Measurements from ENCODE around the gene RANBP10.
A peak's percentile ranks its signal among the peaks of the same experiment; 100 is the strongest.
"Not testable (repeated sequence)": the region's sequence is repeated elsewhere in the genome, so short reads cannot be mapped to it uniquely, and the experiment has no call there.

The RANBP10 gene

DNA sequence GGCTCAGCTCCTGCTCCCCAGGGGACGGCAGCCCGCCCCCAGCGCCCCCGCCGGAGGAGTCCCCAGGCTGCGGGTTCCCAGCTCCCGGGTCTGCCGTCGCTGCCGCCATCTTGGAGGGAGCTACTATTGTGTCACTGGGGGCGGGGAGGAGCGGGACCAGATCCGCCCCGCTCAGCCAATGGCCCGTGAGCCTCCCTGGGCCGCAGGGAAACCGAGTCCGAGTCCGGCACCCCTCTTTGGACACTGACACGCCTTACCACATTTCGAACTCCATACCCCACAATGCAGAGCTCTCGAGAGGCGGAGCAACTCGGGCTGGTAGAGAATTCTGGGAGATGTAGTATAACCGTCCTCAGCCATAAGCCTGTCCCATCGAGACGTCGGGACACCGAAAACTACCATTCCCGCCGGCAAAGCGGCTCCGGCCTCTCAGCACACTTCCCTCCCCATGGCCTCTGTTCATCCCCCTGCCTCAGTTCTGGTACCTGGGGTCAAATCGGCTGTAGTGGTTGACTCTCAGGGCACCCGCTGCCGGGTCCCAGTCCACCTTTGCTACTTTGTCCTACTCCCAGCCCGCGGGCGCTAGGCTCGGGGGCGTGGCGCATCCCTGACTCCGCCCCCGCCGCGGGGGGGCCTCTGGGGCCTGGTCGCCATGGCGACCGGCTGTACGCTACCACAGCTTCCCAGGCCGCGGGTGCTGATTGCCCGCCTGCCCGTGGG is at the start of gene RANBP10, which contains the start of gene TSNAXIP1:
Gene RANBP10 (minus strand): TSS at position 133 of the 720 bp plus-strand sequence. CDS start 24 bp downstream, at position 109.
Gene TSNAXIP1 (plus strand): TSS at position 462 of the 720 bp plus-strand sequence. CDS start 261 bp downstream, outside the sequence.
- peak; percentile 100 for DNase-seq

DNA sequence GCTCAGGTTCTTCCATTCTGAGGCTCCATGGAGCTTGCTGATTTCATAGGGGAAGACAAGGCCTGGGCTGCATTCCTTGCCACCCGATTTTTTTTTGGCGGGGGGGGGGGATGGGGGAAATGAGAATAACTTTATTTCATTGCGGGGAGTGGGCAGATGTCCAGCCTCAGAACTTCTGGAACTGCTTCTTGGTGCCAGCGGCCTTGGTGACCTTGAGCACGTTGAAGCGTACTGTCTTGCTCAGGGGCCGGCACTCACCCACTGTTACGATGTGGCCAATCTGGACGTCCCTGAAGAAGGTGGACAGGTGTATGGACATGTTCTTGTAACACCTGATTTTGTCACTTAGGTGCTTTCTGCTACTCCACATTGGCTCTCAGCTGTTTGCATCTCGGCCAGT is 49.4 kb upstream of the RANBP10 start:
- no peak for DNase-seq

DNA sequence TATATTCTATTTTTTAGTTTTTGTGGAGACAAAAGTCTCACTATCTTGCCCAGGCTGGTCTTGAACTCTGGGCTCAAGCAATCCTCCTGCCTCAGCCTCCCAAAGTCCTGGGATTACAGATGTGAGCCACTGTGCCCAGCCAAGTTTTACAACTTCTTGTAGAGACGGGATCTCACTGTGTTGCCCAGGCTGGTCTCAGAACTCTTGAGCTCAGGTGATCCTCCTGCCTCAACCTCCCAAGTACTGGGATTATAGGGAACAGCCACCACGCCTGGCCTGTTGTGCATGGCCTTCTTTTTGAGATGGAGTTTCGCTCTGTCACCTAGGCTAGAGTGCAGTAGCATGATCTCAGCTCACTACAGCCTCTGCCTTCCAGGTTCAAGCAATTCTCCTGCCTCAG is 47.3 kb upstream of the RANBP10 start:
- no peak for DNase-seq

DNA sequence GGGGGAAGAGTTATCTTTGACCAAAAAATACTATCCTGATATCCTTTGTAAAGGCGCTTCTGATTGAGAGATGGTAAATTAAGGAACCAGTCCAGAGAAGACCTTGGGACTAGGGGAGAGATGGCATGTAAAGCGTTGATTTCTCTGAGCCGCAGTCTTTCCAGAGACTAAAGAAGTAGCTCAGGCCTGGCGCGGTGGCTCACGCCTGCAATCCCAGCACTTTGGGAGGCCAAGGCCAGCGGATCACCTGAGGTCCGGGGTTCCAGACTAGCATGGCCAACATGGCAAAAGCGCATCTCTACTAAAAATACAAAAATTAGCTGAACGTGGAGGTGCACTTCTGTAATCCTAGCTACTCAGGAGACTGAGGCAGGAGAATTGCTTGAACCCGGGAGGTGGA is 41.8 kb upstream of the RANBP10 start:
- no peak for DNase-seq

DNA sequence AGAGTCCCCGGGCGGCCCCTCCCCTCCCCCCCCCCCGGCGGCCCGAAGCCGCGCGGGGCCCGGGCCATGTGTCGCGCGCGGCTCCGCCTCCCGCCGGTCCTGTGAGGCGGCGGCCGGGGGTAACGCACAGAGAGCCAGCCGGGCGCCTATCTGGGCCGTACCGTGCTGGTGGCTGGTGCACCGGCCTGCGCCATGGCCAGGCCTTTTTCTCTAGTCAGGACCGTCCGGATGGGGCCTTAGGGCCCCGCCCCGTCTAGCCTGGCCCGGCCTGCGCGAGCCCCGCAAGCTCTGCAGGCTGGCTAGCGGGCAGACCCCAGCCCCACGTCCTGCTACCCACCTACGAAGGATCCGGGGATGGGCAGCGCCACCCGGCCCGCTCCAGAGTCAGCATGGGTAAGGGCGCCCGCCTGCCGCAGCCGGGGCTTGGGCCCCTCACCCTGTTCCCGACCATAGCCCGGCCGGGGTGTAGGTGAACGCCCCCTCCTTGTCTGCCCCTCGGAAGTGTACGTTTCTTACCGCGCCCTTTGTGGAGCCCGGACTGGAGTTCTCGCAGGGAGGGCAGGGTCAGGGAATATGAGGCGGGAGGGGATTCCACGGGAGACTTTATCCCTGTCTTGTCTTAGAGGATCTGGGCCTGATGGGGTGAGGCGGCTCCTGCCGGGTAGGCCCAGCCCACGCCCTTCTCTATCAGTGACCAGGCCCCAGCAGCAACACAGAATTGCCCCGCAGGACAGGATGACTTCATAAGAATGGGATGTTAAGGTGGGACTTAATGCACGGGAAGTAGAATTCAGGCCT is 40.9 kb upstream of the RANBP10 start, which contains the start of gene CENPT:
Gene CENPT (minus strand): TSS at position 630 of the 798 bp plus-strand sequence. CDS start 13,834 bp downstream, outside the sequence.
- DNase-seq = no peak

DNA sequence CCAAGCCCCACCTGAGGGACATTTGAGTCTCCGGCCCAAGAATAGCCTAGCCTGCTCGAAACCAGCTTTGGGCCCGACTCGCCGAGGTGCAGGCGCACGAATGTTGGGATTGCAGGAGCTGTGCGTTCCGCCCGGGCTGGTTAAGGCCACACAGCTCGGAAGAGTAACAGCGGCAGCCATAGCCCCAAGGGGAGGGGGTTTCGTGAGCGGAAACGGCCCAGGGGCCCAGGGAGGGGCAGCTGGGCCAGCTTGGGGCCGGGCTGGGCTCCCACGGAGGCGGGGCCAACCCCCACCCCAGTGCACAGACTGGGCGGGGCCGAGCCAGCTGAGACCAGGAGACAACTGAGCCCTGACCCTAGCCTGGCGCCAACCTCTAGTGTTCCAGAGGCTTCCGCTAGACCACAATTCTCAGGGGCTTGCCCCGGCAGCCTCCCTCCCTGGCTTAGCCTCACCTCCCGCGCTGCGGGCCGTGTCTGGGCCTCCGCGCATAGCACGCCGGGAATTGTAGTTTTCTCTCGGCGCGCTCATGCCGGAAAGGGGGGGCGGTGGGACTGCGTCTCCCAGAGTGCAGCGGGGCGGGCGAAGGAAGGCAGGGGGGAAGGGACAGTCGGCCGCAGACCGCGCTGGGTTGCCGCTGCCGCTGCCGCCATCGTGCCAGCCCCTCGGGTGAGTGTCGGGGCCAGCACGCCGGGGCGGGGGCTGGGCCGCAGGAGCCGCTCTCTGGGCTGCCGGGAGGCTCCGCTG is 40.1 kb upstream of the RANBP10 start, which contains the start of gene NUTF2:
Gene NUTF2 (plus strand): TSS at position 614 of the 744 bp plus-strand sequence. CDS start 18,198 bp downstream, outside the sequence.
- peak; percentile 96 for DNase-seq

DNA sequence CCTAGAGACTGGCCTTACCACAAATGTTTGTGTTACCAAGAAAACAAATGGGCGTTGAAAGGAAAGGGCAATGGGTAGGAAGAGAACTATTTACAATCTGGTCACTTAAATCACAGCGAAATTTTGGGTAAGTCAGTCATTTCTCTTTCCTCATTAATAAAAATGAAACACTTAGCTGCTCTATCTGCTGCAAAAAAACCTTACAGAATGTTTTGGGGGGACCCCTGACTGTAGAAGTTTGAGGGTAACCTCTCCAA is 39.6 kb upstream of the RANBP10 start:
- no peak for DNase-seq

DNA sequence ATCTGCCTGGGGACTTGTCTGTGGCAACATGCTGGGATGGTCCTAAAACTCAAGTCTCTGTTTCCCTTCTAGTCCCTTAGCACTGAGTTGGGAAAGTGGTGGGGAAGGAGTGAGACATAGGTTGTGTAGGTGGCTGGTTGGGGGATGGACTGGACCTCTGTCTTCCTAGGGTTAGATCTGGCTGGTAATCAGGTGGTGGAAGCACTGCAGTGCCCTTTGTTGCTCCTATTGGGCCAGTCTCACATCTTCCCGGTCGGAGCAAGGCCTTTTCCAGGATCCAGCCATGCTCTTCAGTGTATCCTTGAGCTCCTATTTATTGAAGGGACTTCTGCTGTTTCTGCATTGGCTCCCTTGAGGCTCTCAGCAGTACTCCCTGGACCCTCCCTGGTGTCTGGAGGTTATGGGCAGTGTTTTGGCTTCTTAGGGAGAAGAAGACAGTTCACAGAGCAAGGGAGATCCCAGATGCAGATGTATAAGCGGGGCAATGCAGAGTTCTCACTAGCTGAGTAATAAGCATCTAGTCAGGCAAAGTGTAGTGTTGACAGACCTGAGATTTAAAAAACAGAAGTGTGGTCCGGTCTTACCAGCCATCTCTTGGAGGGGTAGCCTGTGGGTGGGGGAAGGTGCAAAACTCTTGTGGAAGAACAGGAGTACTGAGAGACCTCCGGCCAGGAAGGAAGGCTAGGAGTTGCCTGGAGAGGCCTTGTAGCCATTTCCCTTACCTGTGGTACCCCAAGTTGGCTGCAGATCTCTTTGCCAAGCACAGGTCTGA is 39.1 kb upstream of the RANBP10 start:
- peak; percentile 6 for DNase-seq

DNA sequence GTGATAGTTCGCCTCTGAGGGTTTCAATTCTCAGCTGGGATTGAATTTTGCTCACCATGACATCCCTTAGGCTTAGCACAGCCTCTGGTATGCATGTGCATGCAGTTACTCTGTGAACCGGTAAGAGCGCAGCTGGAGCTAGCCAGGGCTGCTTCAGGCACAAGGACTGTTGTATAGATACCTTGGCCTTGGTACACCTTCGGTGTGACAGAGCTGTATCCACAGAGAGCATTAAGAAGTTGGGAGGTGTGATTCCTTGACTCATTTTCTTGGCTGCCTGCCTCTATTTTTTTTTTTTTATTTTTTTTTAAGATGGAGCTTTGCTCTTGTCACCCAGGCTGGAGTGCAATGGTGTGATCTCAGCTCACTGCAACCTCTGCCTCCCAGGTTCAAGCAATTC is 38.1 kb upstream of the RANBP10 start:
- DNase-seq = no peak

DNA sequence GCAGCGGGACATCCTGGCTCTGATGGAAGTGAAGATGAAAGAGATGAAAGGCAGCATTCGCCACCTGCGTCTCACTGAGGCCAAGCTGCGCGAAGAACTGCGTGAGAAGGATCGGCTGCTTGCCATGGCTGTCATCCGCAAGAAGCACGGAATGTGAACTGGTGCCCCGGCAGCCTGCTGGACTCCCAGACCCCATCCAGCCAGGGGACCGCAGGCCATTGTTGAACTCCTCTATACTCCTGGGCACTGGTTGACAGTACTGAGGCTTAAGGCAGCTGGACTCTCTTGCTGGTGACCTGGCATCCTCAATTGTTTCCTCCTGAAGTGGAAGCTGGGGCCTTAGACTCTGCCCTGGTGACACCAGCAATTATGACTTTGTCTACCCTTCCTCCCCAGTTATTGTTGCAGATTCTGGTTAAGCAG is 37.0 kb upstream of the RANBP10 start:
- no peak for DNase-seq

DNA sequence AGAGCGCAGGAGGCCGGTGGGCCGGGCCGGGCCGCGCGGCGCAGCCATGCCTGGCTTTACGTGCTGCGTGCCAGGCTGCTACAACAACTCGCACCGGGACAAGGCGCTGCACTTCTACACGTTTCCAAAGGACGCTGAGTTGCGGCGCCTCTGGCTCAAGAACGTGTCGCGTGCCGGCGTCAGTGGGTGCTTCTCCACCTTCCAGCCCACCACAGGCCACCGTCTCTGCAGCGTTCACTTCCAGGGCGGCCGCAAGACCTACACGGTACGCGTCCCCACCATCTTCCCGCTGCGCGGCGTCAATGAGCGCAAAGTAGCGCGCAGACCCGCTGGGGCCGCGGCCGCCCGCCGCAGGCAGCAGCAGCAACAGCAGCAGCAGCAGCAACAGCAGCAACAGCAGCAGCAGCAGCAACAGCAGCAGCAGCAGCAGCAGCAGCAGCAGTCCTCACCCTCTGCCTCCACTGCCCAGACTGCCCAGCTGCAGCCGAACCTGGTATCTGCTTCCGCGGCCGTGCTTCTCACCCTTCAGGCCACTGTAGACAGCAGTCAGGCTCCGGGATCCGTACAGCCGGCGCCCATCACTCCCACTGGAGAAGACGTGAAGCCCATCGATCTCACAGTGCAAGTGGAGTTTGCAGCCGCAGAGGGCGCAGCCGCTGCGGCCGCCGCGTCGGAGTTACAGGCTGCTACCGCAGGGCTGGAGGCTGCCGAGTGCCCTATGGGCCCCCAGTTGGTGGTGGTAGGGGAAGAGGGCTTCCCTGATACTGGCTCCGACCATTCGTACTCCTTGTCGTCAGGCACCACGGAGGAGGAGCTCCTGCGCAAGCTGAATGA is 36.4 kb upstream of the RANBP10 start:
- peak; percentile 58 for DNase-seq

DNA sequence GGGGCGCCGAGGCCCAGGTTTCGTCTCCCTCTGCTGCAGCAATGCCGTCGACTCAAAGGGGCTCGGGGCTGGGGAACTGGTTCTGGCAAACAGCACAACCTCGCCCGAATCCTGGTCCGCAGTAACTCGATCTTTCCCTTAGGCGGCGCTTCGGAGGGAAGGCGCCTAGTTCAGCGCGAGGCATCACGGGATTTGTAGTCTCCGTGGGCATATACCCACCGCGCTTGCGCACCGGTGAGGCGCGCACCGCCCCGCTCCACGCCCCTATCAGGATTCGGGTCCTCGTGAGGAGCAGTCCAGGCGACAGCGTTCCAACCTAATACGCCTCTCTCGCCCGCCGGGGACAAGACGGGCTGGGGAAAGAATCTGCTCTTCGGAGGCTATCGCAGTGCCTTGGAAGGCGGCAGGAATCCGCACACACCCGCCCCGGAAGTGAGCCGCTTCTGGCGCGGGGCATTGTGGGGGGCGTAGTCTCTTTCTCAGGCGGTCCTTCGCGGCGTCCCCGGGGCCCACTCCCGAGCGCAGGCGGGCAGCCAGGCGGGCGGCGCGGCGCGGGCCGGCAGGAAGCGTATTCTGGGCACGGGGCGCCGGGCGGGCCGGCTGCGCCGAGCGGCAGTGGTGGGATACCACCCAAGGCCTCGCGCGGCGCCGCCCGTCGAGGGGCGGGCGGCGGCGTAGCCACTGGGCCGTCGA is 35.6 kb upstream of the RANBP10 start, which contains the start of gene THAP11:
Gene THAP11 (plus strand): TSS at position 505 of the 693 bp plus-strand sequence. CDS start 235 bp downstream, outside the sequence.
- peak; percentile 98 for DNase-seq

DNA sequence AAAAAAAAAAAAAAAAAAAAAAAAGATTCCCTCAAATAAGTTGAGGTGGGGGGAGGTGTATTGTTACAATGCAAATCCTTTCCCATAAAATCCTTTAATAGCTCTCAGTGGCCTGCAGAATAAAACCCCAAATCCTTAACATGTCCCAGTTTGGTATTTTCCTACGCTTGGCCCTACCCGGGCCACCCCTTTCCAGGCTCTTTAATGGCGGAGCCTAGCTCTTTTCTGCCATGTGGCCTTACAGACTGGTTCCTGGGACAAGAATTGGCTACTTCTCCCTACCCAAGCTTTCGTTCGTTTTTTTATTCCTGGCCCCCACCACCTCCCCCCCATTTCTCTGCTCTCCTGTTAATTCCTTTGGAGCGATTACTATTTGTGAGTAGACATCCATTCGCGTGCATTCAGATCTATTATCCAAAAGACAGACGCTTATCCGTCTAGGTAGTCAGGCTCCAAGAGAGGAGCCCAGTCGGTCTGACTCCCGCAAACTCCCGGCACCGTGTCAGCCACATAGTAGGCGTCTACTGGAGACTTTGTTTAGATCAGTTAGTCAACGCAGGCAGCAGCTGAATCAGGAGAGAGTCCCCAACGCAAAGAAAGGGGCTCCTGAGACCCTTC is 34.9 kb upstream of the RANBP10 start:
- no peak for DNase-seq

DNA sequence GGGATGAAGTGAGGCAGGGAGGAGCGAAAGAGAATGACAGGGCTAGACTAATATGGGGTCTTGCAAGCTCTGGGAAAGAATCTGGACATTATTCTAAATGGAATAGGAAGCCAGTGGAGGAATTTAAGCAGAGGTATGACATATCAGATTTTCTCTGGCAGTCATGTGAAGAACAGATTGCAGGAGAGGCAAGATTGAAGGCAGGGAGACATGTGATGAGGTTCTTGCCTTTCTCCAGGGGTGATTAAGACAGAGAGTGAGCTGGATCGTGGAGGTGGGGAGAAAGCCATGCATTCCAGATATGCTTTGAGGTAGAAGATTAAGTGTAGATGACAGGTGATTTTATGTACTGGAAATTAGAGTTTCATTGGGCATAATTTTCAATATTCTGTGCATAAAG is 31.5 kb upstream of the RANBP10 start:
- no peak for DNase-seq

DNA sequence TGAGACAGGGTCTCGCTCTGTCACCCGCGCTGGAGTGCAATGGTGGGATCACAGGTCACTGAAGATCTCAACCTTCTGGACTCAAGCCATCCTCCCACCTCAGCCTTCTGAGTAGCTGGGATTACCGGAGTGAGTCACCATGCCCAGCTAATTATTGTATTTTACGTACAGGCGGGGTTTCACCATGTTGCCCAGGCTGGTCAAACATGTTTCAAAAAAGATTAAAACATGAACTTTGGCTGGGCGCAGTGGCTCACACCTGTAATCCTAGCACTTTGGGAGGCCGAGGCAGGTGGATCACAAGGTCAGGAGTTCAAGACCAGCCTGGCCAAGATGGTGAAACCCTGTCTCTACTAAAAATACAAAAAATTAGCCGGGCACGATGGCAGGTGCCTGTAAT is 30.8 kb upstream of the RANBP10 start:
- not testable (repeated sequence) for DNase-seq

DNA sequence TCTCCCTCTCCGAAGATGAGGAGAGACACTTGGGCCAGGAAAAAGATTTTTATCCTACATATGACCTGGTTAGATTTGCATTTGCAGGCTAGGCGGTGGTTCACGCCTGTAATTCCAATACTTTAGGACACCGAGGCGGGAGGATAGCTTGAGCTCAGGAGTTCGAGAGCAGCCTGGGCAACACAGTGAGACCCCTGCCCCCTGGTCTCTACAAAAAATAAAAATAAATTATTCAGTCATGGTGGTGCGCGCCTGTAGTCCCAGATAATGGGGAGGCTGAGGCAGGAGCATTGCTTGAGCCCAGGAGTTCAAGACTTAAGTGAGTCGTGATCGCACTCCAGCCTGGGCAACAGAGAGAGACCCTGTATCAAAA is 27.9 kb upstream of the RANBP10 start:
- no peak for DNase-seq

DNA sequence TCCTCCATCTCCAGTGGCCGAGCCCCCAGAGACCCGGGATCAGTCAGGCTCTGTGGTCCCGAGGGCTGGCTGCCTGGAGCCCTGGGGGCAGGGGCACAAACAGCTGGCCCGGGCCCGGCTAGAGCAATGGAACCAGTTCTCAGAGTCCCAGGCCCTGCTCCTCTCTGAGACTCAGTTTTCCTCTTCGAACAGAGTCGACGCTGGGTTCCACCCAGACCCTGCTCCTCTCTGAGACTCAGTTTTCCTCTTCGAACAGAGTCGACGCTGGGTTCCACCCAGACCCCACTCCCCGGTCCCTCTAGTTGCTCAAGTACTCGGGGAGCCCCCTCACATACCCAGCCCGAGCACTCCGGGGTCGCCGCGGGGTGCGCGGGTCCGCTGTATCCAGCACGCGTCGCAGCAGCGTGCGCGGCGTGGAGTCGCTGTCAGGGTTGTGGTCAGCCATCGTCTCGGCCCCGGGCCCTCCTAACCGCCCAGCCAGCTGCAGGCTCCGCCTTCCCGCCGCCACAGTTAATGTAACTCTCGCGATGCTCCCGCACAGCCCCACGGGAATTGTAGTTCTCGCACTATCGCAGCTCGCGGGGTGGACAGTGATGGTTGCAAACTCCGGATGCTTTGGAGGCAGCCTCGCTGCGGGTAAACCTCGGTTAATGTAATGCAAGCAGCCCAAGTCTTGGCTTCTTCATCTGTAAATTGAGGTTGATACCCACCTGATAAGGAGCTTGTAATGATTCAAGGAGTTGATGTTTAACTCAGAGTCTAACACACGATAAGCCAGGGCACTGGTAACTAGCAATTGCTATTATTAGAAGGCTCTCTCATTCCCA is 27.3 kb upstream of the RANBP10 start:
- peak; percentile 88 for DNase-seq

DNA sequence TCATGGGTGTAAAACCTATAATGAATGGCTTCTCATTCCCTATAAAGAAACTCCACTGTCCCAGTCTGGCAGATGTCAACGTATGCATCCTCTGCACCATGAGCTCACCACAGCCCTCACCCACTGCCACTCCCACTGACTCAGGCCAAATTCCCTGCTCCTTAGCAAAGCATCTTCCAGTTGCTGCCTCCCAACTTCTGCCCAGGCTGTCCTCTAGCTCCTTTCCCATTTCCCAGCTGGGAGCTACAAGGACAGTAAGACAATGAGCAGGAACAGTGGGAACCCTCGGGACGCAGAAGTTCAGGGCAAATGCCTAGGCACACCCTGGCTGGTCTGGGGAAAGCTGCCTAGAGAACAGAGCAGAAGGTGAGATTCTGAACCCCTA is 26.7 kb upstream of the RANBP10 start:
- DNase-seq = no peak

DNA sequence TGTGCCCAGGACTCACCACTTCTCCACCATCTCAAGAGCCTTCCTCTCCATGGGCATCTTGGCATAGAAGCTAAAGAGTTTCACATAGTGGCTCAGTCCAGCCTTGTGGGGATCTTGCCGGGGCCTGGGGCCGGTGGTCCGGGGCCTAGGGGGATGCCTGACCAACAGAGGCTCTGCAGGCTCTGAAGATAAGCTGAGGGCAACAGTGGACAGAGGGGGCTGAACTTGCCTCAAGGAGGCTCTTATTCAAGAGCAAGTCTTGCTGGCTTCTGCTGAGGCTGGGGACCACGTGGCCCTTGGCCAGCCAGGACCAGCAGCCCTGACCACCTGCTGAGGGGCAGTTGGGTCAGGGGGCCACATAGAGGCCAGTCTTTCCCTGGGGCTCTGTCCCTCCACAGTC is 22.3 kb upstream of the RANBP10 start:
- DNase-seq = no peak

DNA sequence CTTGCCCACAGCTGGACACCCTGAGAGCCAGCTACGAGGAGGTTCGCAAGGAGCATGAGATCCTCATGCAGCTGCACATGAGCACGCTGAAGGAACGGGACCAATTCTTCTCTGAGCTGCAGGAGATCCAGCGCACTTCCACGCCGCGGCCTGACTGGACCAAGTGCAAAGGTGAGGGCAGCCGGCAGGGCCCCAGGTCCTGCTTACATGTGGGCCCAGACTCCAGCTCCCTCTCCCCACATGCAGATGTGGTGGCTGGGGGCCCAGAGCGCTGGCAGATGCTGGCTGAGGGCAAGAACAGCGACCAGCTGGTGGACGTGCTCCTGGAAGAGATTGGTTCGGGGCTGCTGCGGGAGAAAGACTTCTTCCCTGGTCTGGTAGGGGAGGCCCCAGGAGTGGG is 19.5 kb upstream of the RANBP10 start:
- no peak for DNase-seq
